ENCODE data around the gene METTL25. TPM values are rescaled to one million over a fixed set of nuclear protein-coding genes. Genes with fewer than 3 reads are reported as not detected.

The METTL25 gene, protein sequence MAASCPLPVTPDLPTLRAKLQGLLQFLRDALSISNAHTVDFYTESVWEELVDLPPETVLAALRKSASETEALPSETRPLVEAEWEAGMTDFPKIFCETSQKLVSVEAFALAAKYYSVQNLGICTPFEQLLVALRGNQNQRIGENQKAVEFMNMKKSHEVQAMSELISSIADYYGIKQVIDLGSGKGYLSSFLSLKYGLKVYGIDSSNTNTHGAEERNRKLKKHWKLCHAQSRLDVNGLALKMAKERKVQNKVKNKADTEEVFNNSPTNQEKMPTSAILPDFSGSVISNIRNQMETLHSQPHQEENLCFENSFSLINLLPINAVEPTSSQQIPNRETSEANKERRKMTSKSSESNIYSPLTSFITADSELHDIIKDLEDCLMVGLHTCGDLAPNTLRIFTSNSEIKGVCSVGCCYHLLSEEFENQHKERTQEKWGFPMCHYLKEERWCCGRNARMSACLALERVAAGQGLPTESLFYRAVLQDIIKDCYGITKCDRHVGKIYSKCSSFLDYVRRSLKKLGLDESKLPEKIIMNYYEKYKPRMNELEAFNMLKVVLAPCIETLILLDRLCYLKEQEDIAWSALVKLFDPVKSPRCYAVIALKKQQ
- total RNA-seq (2021), result 10.9 and 11.6 TPM in 2 replicates
- long read RNA-seq, transcript METTL25-201 (12 exons, 2,093 nt), result major isoform, 39 of 55 reads
- long read RNA-seq, partial matches to known transcripts, result 7 of 55 reads
- long read RNA-seq, other reads (novel, unspliced or antisense), result 8 of 55 reads

DNA sequence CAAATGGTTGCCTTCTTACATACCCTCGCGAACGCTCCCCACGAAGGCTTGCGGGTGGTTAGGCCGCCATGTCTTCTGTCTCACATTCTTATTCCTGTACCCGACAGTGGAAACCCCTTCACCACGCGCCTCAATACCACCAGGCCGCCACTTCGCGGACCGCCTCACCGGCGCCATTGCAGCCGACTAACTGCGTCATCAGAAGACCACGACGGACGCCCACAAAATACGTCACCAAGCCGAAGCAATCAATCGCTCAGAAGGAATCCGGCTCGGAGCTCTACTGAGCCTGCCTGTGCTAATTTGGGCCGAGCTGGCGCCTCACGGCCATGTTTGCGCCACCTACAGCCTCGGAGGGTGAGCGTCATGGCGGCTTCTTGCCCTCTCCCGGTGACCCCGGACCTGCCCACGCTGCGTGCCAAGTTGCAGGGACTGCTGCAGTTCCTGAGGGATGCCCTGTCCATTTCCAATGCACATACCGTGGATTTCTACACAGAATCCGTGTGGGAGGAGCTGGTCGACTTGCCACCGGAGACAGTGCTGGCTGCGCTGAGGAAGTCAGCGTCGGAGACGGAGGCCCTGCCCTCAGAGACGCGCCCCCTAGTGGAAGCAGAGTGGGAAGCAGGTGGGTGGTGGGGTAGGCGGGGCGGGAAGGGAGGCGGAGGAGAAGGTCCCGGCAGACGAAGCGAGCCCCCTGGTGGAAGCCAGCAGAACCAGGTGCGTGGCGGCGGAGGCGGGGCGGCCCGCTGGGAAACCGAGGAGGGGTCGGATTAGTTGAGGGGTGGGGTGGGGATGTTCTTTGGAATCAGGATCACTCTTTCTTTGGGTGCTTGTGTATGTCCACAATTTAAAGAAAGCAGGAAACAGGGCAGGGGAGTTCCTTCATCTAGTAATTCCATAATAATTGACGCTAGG lies at the start of gene METTL25, which contains the start of gene CCDC59:
Gene METTL25 (plus strand): TSS at position 330 of the 915 bp plus-strand sequence. CDS start 37 bp downstream, at position 367.
Gene CCDC59 (minus strand): TSS at position 188 of the 915 bp plus-strand sequence. CDS start 11 bp downstream, at position 177.
- Histone ChIP-seq H3K18ac (ENCODE audit: insufficient read length, low read depth, low read length) (peak within 1 kb of the TSS; percentile 98), H3K23ac (ENCODE audit: insufficient read length, low read depth, low read length) (no peak within 1 kb of the TSS), H3K4ac (ENCODE audit: low read depth, low read length) (no peak within 1 kb of the TSS; the same call in 1 of the 2 replicates), H3K4me1 (ENCODE audit: insufficient read depth, low read length) (no peaks in the 10 kb centered on the region), H3K27me3 (ENCODE audit: insufficient read depth, low read length) (no peaks in the 10 kb centered on the region), H3K79me2 (ENCODE audit: insufficient read depth, low read length) (peaks cover 12% of the 10 kb centered on the region), H2BK15ac (ENCODE audit: low read depth, low read length) (no peak within 1 kb of the TSS), H3K79me1 (ENCODE audit: insufficient read depth, low read depth, low read length, poor library complexity, severe bottlenecking) (peaks cover 4% of the 10 kb centered on the region), H3K27ac (ENCODE audit: insufficient read length, low read depth, low read length) (peak within 1 kb of the TSS; percentile 6), H3K23me2 (ENCODE audit: insufficient read length, low read depth, low read length, poor library complexity, severe bottlenecking) (no peaks in the 10 kb centered on the region), H3T11ph (ENCODE audit: low read length) (peak within 1 kb of the TSS; percentile 57), H3K9ac (ENCODE audit: extremely low read depth, insufficient read length, low read length) (peak within 1 kb of the TSS; percentile 97), H2AFZ (ENCODE audit: low read length) (no peak within 1 kb of the TSS), H4K91ac (ENCODE audit: insufficient read length, low read depth, low read length) (no peak within 1 kb of the TSS), H2BK12ac (ENCODE audit: insufficient read length, low read depth, low read length) (no peak within 1 kb of the TSS), H3K4me2 (ENCODE audit: insufficient read depth, insufficient read length, low read length) (peak within 1 kb of the TSS; percentile 71), H3K56ac (ENCODE audit: insufficient read length, low read depth, low read length) (no peak within 1 kb of the TSS), H2BK5ac (ENCODE audit: insufficient read length, low read length) (peak within 1 kb of the TSS; percentile 82), H2BK120ac (ENCODE audit: low read depth, low read length, poor library complexity, severe bottlenecking) (no peak within 1 kb of the TSS), H3K14ac (ENCODE audit: insufficient read depth, low read length) (peak within 1 kb of the TSS; percentile 98), H4K5ac (ENCODE audit: insufficient read length, low read depth, low read length) (peak within 1 kb of the TSS; percentile 97), H2AK5ac (ENCODE audit: insufficient read length, low read length) (no peak within 1 kb of the TSS), H4K20me1 (ENCODE audit: control insufficient read depth, insufficient read depth, insufficient read length) (no peaks in the 10 kb centered on the region), H4K8ac (replicated peaks; ENCODE audit: insufficient read length, low read depth, low read length) (peak within 1 kb of the TSS; percentile 89), H2BK20ac (ENCODE audit: low read depth, low read length, poor library complexity, severe bottlenecking) (no peak within 1 kb of the TSS), H3K9me3 (ENCODE audit: control insufficient read depth, low read depth, low read length) (no peaks in the 10 kb centered on the region)
- Mint-ChIP-seq H3K9me3 (peaks cover 2 to 6% of the 10 kb centered on the region in 2 experiments; a peak in 4 of 5 replicates), H3K36me3 (ENCODE audit: insufficient read depth in 1 of 3, low read depth in 3 of 3) (peaks cover 32 to 55% (median 53%) of the 10 kb centered on the region in 3 experiments), H3K4me3 (peak within 1 kb of the TSS; percentile 99 to 100), H3K4me1 (peaks cover 19 to 20% of the 10 kb centered on the region in 2 experiments), H3K27me3 (ENCODE audit: low read depth) (peaks cover 2% of the 10 kb centered on the region; the same call in 1 of the 2 replicates), H3K27ac (peak within 1 kb of the TSS; percentile 100)
- DNase-seq, result peak; percentile 98
- WGBS (ENCODE audit: extremely low coverage, insufficient read length, low lambda C conversion rate), result no CpG with 5 or more reads among the region's 61 CpGs
- TF ChIP-seq, protein P1, sequence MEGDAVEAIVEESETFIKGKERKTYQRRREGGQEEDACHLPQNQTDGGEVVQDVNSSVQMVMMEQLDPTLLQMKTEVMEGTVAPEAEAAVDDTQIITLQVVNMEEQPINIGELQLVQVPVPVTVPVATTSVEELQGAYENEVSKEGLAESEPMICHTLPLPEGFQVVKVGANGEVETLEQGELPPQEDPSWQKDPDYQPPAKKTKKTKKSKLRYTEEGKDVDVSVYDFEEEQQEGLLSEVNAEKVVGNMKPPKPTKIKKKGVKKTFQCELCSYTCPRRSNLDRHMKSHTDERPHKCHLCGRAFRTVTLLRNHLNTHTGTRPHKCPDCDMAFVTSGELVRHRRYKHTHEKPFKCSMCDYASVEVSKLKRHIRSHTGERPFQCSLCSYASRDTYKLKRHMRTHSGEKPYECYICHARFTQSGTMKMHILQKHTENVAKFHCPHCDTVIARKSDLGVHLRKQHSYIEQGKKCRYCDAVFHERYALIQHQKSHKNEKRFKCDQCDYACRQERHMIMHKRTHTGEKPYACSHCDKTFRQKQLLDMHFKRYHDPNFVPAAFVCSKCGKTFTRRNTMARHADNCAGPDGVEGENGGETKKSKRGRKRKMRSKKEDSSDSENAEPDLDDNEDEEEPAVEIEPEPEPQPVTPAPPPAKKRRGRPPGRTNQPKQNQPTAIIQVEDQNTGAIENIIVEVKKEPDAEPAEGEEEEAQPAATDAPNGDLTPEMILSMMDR (conservative IDR thresholded peaks at IDR 0.05), result peak; percentile 92
